ENCODE data around the gene EPAS1. TPM values are rescaled to one million over a fixed set of nuclear protein-coding genes. Genes with fewer than 3 reads are reported as not detected.

Gene EPAS1
- total and polyA plus RNA-seq, 2 of the 13 experiments (the other 11 are each of a cell fraction or from before 2014, with no cell fraction given): 47.1 to 182 TPM

GRCh38 chr2:46296840-46297545 lies at the start of gene EPAS1 (continued):
- TF ChIP-seq, protein P1, sequence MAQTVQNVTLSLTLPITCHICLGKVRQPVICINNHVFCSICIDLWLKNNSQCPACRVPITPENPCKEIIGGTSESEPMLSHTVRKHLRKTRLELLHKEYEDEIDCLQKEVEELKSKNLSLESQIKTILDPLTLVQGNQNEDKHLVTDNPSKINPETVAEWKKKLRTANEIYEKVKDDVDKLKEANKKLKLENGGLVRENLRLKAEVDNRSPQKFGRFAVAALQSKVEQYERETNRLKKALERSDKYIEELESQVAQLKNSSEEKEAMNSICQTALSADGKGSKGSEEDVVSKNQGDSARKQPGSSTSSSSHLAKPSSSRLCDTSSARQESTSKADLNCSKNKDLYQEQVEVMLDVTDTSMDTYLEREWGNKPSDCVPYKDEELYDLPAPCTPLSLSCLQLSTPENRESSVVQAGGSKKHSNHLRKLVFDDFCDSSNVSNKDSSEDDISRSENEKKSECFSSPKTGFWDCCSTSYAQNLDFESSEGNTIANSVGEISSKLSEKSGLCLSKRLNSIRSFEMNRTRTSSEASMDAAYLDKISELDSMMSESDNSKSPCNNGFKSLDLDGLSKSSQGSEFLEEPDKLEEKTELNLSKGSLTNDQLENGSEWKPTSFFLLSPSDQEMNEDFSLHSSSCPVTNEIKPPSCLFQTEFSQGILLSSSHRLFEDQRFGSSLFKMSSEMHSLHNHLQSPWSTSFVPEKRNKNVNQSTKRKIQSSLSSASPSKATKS (CRISPR knock-in tag; IDR thresholded peaks at IDR 0.05): no peak; the same call in 1 of the 2 replicates
- TF ChIP-seq, protein P2, sequence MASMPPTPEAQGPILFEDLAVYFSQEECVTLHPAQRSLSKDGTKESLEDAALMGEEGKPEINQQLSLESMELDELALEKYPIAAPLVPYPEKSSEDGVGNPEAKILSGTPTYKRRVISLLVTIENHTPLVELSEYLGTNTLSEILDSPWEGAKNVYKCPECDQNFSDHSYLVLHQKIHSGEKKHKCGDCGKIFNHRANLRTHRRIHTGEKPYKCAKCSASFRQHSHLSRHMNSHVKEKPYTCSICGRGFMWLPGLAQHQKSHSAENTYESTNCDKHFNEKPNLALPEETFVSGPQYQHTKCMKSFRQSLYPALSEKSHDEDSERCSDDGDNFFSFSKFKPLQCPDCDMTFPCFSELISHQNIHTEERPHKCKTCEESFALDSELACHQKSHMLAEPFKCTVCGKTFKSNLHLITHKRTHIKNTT (CRISPR knock-in tag; IDR thresholded peaks at IDR 0.05): no peak
- no peak for TF ChIP-seq ZFP90 (CRISPR knock-in tag; IDR thresholded peaks at IDR 0.05; ENCODE audit: borderline replicate concordance)
- TF ChIP-seq REPIN1 (CRISPR knock-in tag; IDR thresholded peaks at IDR 0.05; ENCODE audit: borderline replicate concordance, low read depth): no peak; the same call in 1 of the 2 replicates
- TF ChIP-seq HDAC1 (CRISPR knock-in tag; IDR thresholded peaks at IDR 0.05): peak; percentile 38; the same call in 1 of the 2 replicates
- TF ChIP-seq STAG1 (CRISPR knock-in tag; IDR thresholded peaks at IDR 0.05): peak; percentile 25; the same call in 1 of the 2 replicates
- 0 out of 2 replicates have a peak, but pooled peaks have one; percentile 29 for TF ChIP-seq KLF11 (CRISPR knock-in tag; IDR thresholded peaks at IDR 0.05)
- TF ChIP-seq NFATC3 (CRISPR knock-in tag; IDR thresholded peaks at IDR 0.05): no peak
- TF ChIP-seq ZBTB49 (CRISPR knock-in tag; IDR thresholded peaks at IDR 0.05; ENCODE audit: borderline replicate concordance): 0 out of 2 replicates have a peak, but pooled peaks have one; percentile 30
- TF ChIP-seq PHF20 (CRISPR knock-in tag; IDR thresholded peaks at IDR 0.05): no peak
- no peak for TF ChIP-seq SRF (IDR thresholded peaks at IDR 0.05; ENCODE audit: low read depth, low read length)
- no peak for TF ChIP-seq GLI4 (CRISPR knock-in tag; IDR thresholded peaks at IDR 0.05; ENCODE audit: borderline replicate concordance)
- TF ChIP-seq KLF6 (CRISPR knock-in tag; IDR thresholded peaks at IDR 0.05): peak; percentile 90; the same call in 1 of the 2 replicates
- TF ChIP-seq, protein P3, sequence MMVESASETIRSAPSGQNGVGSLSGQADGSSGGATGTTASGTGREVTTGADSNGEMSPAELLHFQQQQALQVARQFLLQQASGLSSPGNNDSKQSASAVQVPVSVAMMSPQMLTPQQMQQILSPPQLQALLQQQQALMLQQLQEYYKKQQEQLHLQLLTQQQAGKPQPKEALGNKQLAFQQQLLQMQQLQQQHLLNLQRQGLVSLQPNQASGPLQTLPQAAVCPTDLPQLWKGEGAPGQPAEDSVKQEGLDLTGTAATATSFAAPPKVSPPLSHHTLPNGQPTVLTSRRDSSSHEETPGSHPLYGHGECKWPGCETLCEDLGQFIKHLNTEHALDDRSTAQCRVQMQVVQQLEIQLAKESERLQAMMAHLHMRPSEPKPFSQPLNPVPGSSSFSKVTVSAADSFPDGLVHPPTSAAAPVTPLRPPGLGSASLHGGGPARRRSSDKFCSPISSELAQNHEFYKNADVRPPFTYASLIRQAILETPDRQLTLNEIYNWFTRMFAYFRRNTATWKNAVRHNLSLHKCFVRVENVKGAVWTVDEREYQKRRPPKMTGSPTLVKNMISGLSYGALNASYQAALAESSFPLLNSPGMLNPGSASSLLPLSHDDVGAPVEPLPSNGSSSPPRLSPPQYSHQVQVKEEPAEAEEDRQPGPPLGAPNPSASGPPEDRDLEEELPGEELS (CRISPR knock-in tag; IDR thresholded peaks at IDR 0.05): peak; percentile 37; the same call in 1 of the 2 replicates
- TF ChIP-seq ZNF160 (CRISPR knock-in tag; IDR thresholded peaks at IDR 0.05): peak; percentile 82; the same call in 1 of the 2 replicates
- TF ChIP-seq FOXP1 (IDR thresholded peaks at IDR 0.05): no peak
- TF ChIP-seq FOXP1 (CRISPR knock-in tag; IDR thresholded peaks at IDR 0.05): peak; percentile 49; the same call in 1 of the 2 replicates
- TF ChIP-seq BCL6 (CRISPR knock-in tag; IDR thresholded peaks at IDR 0.05): peak; percentile 86
